GM20000 (cell line): ENCODE data around the gene NAGK.
"Not testable (repeated sequence)": the region's sequence is repeated elsewhere in the genome, so short reads cannot be mapped to it uniquely, and the experiment has no call there.

Source experiments
- DNase-seq: peaks from one replicate; pipeline ENCODE4 v3.0.0; 2012; ENCODE audit warnings: low spot score
- TF ChIP-seq, protein P1 (sequence below): IDR thresholded peaks from 2 replicates; pipeline ENCODE4 v1.5.1; 2012; ENCODE audit warnings: mild to moderate bottlenecking, control low read depth; ENCODE audit errors: extremely low read depth, missing control alignments

NAGK gene

DNA sequence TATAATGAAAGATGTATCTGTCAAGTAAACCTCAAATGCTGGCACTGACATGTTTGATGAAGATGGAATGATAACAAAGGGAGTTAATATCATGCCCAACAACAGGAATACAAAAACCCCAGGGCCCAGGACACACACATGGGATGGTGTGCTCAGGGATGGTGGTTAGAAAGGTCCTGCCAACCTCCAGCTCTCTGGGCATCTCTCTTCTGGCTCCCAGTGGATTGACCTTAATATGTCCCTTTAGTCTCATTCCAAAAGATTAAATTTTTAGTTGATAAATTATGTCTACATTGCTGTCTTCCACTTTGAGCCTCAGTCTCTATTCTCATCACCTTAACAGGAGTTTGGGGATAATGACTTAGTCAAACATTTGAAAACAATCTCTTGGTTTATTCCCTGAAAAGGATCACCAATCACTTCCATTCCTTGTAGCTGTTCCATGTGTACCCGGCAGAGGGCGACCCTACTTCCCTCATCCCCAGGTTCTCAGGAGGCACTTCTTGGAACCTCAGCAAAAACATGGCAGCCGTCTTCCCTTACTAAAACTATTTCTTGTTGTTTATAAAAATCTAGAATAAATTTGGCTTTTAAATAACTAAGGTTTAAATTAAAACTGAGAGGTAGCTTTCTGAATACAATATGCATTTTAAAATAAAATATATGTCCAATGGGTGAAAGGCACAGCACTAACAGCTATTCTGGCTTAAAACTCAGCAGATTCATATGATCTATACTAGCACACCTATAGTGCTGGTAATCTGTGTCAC, 31.9 kb downstream of the NAGK start:
- TF ChIP-seq, protein P1, sequence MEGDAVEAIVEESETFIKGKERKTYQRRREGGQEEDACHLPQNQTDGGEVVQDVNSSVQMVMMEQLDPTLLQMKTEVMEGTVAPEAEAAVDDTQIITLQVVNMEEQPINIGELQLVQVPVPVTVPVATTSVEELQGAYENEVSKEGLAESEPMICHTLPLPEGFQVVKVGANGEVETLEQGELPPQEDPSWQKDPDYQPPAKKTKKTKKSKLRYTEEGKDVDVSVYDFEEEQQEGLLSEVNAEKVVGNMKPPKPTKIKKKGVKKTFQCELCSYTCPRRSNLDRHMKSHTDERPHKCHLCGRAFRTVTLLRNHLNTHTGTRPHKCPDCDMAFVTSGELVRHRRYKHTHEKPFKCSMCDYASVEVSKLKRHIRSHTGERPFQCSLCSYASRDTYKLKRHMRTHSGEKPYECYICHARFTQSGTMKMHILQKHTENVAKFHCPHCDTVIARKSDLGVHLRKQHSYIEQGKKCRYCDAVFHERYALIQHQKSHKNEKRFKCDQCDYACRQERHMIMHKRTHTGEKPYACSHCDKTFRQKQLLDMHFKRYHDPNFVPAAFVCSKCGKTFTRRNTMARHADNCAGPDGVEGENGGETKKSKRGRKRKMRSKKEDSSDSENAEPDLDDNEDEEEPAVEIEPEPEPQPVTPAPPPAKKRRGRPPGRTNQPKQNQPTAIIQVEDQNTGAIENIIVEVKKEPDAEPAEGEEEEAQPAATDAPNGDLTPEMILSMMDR, result peak; percentile 49
- DNase-seq, result peak; percentile 65

DNA sequence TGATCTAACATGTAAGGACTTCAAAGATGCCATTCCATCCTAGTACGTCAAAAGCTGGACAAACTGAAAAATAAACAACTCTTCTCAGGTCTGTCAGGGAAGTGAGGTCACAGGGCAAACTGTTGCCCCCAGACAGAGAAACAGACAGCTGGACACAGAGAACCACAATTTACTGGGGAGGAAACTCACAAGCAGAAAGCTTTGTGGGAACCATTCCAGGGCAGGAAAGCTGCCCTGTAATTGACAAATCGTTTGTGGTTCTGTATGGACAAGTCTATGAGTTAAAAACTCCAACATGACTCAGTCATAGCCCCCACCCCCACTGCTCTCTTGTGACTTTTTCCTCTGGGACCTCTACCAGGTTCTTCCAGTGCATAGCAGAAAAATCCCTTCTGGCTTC, 33.2 kb downstream of the NAGK start:
- no peak for DNase-seq
- TF ChIP-seq, protein P1, result no peak

DNA sequence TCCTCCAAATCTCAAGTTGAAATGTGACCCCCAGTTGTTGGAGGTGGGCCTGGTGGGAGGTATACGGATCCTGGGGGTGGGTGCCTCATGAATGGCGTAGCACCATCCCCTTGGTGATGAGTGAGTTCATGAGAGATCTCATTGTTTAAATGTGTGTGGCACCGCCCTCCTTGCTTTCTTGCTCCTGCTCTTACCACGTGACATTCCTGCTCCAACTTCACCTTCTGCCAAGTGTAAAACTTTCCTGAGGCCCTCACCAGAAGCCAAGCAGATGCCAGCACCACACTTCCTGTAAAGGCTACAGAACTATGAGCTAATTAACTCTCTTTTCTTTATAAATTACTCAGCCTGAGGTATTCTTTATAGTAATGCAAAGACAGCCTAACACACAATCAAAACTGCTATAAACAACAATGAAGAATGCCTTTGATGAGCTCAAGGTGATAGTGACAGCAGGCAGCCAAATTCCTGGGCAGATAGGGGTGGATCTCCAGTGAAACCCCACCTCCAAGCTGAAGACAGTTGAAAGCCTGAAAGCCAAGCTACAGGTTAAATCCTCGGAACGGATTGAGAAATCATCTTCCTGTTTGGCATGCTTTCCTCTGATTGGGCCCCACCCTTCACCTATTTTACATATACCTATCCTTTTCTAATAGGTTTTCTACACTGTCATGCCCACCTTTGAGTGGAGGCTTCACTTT, 34.7 kb downstream of the NAGK start:
- no peak for DNase-seq
- TF ChIP-seq, protein P1, result no peak

DNA sequence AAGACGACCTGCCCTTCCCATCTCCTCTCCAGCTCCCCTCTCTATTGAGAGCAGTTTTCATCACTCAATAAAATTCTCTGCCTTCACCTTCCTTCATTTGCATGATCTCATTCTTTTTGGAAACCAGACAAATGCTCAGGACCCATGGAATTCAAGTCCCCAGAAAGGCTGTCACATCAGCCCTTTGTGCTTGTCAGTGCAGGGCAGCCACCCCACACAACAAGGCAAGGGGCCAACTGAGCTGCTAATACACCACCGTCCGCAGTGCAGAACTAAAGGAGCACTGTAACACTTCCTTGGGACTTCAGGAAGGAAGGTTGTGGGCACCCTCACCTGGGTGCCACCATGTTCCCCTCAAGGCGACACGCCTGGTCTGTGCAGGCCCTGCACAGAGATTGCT, 35.4 kb downstream of the NAGK start:
- no peak for DNase-seq
- TF ChIP-seq, protein P1, result no peak

DNA sequence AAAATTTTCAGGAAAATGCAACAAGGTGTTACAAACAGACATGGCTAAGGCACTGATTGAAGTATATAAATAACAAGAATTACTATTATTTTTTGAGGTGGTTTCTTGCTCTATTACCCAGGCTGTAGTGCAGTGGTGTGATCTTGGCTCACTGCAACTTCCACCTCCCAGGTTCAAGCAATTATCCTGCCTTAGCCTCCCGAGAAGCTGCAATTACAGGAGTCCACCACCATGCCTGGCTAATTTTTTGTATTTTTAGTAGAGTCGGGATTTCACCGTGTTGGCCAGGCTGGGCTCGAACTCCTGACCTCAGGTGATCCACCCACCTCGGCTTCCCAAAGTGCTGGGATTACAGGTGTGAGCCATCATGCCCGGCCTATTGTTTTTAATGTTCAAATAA, 38.0 kb downstream of the NAGK start:
- DNase-seq, result not testable (repeated sequence)

DNA sequence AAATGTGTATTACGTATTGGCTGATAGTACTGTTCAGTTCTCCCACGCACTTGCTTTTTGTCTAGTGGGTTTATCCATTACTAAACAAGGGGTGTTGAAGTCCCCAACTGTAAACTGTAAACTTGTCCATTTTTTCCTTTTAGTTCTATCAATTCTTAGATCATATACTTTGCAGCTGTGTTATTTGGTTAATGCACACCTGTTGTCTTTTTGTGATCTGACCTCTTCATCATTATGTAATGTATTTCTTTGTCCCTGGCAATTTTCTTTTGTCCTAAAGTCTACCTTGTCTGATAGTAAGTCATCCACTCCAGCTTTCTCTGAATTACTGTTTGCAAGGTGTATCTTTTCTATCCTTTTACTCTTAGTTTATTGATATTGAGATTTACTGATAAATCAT, 39.6 kb downstream of the NAGK start:
- TF ChIP-seq, protein P1, result no peak
- DNase-seq, result no peak

DNA sequence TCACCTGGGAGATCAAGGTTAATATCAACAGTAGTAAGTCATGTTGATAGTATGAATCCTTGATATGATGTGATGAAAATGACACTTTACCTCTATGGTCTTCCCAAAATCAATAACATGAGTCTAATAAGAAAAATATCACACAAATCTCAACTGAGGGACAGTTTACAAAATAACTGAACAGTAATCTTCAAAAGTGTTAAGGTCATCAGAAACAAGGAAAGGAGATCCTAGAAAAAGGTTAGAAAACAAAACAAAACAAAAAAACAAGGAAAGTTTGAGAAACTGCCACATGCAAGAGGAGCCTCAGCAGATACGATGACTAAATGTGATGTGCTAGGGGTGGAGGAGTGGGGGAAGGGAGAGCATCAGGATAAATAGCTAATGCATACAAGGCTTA, 45.4 kb downstream of the NAGK start:
- TF ChIP-seq, protein P1, result no peak
- DNase-seq, result no peak

DNA sequence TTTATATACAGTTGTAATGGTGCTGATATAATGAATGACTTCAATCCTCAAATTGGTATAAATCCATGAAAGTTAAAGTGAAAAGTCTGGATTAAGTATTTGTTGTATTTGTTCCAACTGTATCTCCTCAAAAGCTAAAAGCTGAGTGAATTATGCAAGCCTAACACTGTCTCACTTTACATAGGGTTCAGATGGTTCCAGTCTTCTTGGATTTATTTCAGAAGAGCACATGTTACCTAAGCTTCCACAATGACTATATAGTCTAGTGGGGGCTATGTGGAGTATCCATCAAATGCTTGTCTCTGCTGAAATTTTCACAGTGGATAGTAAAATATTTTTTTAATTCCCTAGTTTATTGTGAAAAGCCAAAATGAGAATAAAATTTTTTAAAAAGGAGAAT, 48.6 kb downstream of the NAGK start:
- no peak for DNase-seq
- TF ChIP-seq, protein P1, result no peak
